HepG2 (cell line): ENCODE data around the gene PLEKHG4B.

Source experiments
- DNMT1 ChIP-seq: sonication (generic); formaldehyde crosslinking; IDR thresholded peaks from 2 replicates; pipeline ENCODE4 v1.5.1; 2020; ENCODE audit warnings: mild to moderate bottlenecking, missing genetic modification reagents
- RAD21 ChIP-seq: fragments of 450-650 bp; formaldehyde crosslinking; IDR thresholded peaks from 2 replicates; pipeline ENCODE4 v1.5.0; 2020; ENCODE audit warnings: mild to moderate bottlenecking
- TRIM24 ChIP-seq: sonication (generic); formaldehyde crosslinking; IDR thresholded peaks from 2 replicates; pipeline ENCODE4 v1.8.0; 2022; ENCODE audit warnings: mild to moderate bottlenecking, missing genetic modification reagents
- ZBTB7A ChIP-seq: sonication (generic); formaldehyde crosslinking; IDR thresholded peaks from 2 replicates; pipeline ENCODE4 v1.8.0; 2022; ENCODE audit warnings: mild to moderate bottlenecking, missing genetic modification reagents
- ZNF138 ChIP-seq: sonication (generic); formaldehyde crosslinking; IDR thresholded peaks from 2 replicates; pipeline ENCODE4 v1.5.0; 2020; ENCODE audit warnings: mild to moderate bottlenecking, low read depth, missing genetic modification reagents
- ZNF768 ChIP-seq: sonication (generic); formaldehyde crosslinking; IDR thresholded peaks from 2 replicates; pipeline ENCODE4 v1.4.0; 2020; ENCODE audit warnings: missing genetic modification reagents

GRCh38 chr5:104778-105296, 12.9 kb downstream of the PLEKHG4B start:
- no peak for TF ChIP-seq ZNF768 (CRISPR knock-in tag)
- no peak for TF ChIP-seq RAD21
- no peak for TF ChIP-seq ZBTB7A (CRISPR knock-in tag)
- no peak for TF ChIP-seq DNMT1 (CRISPR knock-in tag)
- no peak for TF ChIP-seq ZNF138 (CRISPR knock-in tag)
- no peak for TF ChIP-seq TRIM24 (CRISPR knock-in tag)
